GM12878 (cell line): ENCODE data around the gene ASCC1. TPM values are rescaled to one million over a fixed set of nuclear protein-coding genes. Genes with fewer than 3 reads are reported as not detected.

Experiments
- BACH1 ChIP-seq: fragments of 450-650 bp; IDR thresholded peaks from 2 replicates; pipeline ENCODE4 v1.6.1; 2017; ENCODE audit warnings: mild to moderate bottlenecking, borderline replicate concordance
- CEBPB ChIP-seq, 2 experiments: fragments of 150-350 bp in 1 of 2; IDR thresholded peaks; 2 replicates each; pipeline ENCODE4 v1.6.1; 2012 to 2014; ENCODE audit warnings: low read depth in 2 of 2, low read length in 2 of 2, borderline replicate concordance in 1 of 2, inconsistent platforms in 1 of 2
- CREM ChIP-seq: IDR thresholded peaks from 2 replicates; pipeline ENCODE4 v1.6.1; 2014; ENCODE audit warnings: antibody characterized with exemption, low read depth
- DPF2 ChIP-seq: fragments of 450-650 bp; IDR thresholded peaks from 2 replicates; pipeline ENCODE4 v1.6.1; 2017; ENCODE audit warnings: mild to moderate bottlenecking
- HDAC6 ChIP-seq: fragments of 200-600 bp; sonication (generic); IDR thresholded peaks from one replicate; pipeline ENCODE4 v1.8.0; 2017; ENCODE audit warnings: antibody characterized with exemption; ENCODE audit not compliant: unreplicated experiment
- HSF1 ChIP-seq: fragments of 150-350 bp; IDR thresholded peaks from 2 replicates; pipeline ENCODE4 v1.6.1; 2014; ENCODE audit warnings: mild to moderate bottlenecking, low read depth, low read length
- JUND ChIP-seq: IDR thresholded peaks from 2 replicates; pipeline ENCODE4 v1.6.1; 2012; ENCODE audit warnings: low read depth, mild to moderate bottlenecking, low read length, improper control_type of control experiment, moderate library complexity
- LARP7 ChIP-seq: fragments of 450-650 bp; IDR thresholded peaks from 2 replicates; pipeline ENCODE4 v1.6.1; 2017; ENCODE audit warnings: mild to moderate bottlenecking
- MAX ChIP-seq: IDR thresholded peaks from 2 replicates; pipeline ENCODE4 v1.6.1; 2012; ENCODE audit warnings: low read depth, low read length, improper control_type of control experiment
- MEF2B ChIP-seq: fragments of 450-650 bp; IDR thresholded peaks from 2 replicates; pipeline ENCODE4 v1.6.1; 2018; ENCODE audit warnings: mild to moderate bottlenecking, moderate library complexity; ENCODE audit not compliant: partially characterized antibody, poor library complexity, severe bottlenecking
- NFYB ChIP-seq: IDR thresholded peaks from 2 replicates; pipeline ENCODE4 v1.6.1; 2011; ENCODE audit warnings: low read depth, mild to moderate bottlenecking, low read length, improper control_type of control experiment, moderate library complexity; ENCODE audit not compliant: insufficient read depth
- NKRF ChIP-seq: fragments of 450-650 bp; conservative IDR thresholded peaks from 2 replicates; pipeline ENCODE4 v1.6.1; 2017; ENCODE audit warnings: mild to moderate bottlenecking, moderate library complexity
- PAX5 ChIP-seq: IDR thresholded peaks from 2 replicates; pipeline ENCODE4 v1.6.1; 2011; ENCODE audit warnings: low read depth, low read length, borderline replicate concordance
- POLR2AphosphoS2 ChIP-seq: IDR thresholded peaks from 2 replicates; pipeline ENCODE4 v1.6.1; 2011; ENCODE audit warnings: low read depth, mild to moderate bottlenecking, low read length, improper control_type of control experiment, moderate library complexity
- RB1 ChIP-seq: fragments of 450-650 bp; formaldehyde crosslinking; IDR thresholded peaks from 2 replicates; pipeline ENCODE4 v1.6.1; 2017; ENCODE audit warnings: mild to moderate bottlenecking, borderline replicate concordance
- RELB ChIP-seq: fragments of 450-650 bp; IDR thresholded peaks from 2 replicates; pipeline ENCODE4 v1.6.1; 2017; ENCODE audit warnings: low read depth, mild to moderate bottlenecking, moderate library complexity
- SMAD1 ChIP-seq: fragments of 450-650 bp; IDR thresholded peaks from 2 replicates; pipeline ENCODE4 v1.6.1; 2018; ENCODE audit warnings: mild to moderate bottlenecking, low read depth; ENCODE audit not compliant: partially characterized antibody
- SUPT20H ChIP-seq: IDR thresholded peaks from 2 replicates; pipeline ENCODE4 v1.6.1; 2011; ENCODE audit warnings: low read depth, mild to moderate bottlenecking, low read length, moderate library complexity, borderline replicate concordance; ENCODE audit not compliant: control insufficient read depth
- ZBED1 ChIP-seq: IDR thresholded peaks from 2 replicates; pipeline ENCODE4 v1.6.1; 2016; ENCODE audit warnings: borderline replicate concordance
- ZNF592 ChIP-seq: fragments of 450-650 bp; IDR thresholded peaks from 2 replicates; pipeline ENCODE4 v1.6.1; 2017; ENCODE audit warnings: mild to moderate bottlenecking, moderate library complexity
- polyA plus RNA-seq, 11 experiments: library from polyadenylated mRNA; depleted of rRNA in 4 of 11; unstranded in 6 of 11; stranded (reverse) in 5 of 11; fragments of >200 nt; fragmentation: Nextera tagmentation in 4 of 11; fragmentation: Illumina TruSeq in 1 of 11; extraction: Ambion mirVana in 4 of 11; extraction: Trizol in 1 of 11; gene quantifications; 1 replicate in 1 of 11; 2 replicates in 10 of 11; pipeline versions ENCODE4 v1.2.1 to v1.2.3, GENCODE V29; 2011 to 2016; ENCODE audit warnings: inconsistent platforms in 2 of 11, missing spikeins in 2 of 11, low read depth in 1 of 11
- total RNA-seq, 4 experiments: library from RNA; depleted of rRNA in 3 of 4; stranded (reverse); fragments of >200 nt in 3 of 4; fragmentation: Illumina TruSeq in 1 of 4; extraction: Trizol in 1 of 4; gene quantifications; 2 replicates each; pipeline versions ENCODE4 v1.2.1 to v1.2.3, GENCODE V29; 2013 to 2021

ASCC1 gene
- total and polyA plus RNA-seq, 10 of the 15 experiments (the other 5 are each of a cell fraction or from before 2014, with no cell fraction given): 23.3 to 80.6 (median 42.8) TPM

- TF ChIP-seq ZNF592 (peak; percentile 84), POLR2AphosphoS2 (no peak), MAX (no peak), JUND (no peak), SMAD1 (no peak), ZBED1 (no peak), CREM (peak; percentile 55), BACH1 (peak; percentile 47), LARP7 (peak; percentile 17; the same call in 1 of the 2 replicates), MEF2B (no peak), NFYB (no peak), HDAC6 (no peak), HSF1 (0 out of 2 replicates have a peak, but pooled peaks have one; percentile 20), NKRF (no peak), DPF2 (peak; percentile 15; the same call in 1 of the 2 replicates), RB1 (peak; percentile 26; the same call in 1 of the 2 replicates), SUPT20H (no peak), CEBPB (IDR thresholded peaks at IDR 0.05; ENCODE audit: borderline replicate concordance in 1 of 2, low read depth in 2 of 2, low read length in 2 of 2) (no peak), PAX5 (0 out of 2 replicates have a peak, but pooled peaks have one; percentile 21), RELB (no peak)
Measured at GRCh38 chr10:72260239-72260975, 44.3 kb upstream of the ASCC1 start (continued).
